CD14-positive monocyte (primary cell): ENCODE data around the gene ALOX5. TPM values are rescaled to one million over a fixed set of nuclear protein-coding genes. Genes with fewer than 3 reads are reported as not detected.
"Not testable (repeated sequence)": the region's sequence is repeated elsewhere in the genome, so short reads cannot be mapped to it uniquely, and the experiment has no call there.

Experiments used
- DNase-seq, 3 donors: peaks; one replicate each; pipeline ENCODE4 v3.0.0-alpha.2; 2011 to 2022
- H2AFZ ChIP-seq: 2 replicates; pipeline ENCODE4 v1.6.0; 2012; ENCODE audit warnings: mild to moderate bottlenecking, low read depth, low read length, inconsistent platforms; ENCODE audit not compliant: insufficient read depth, poor library complexity, severe bottlenecking
- H3K27ac ChIP-seq, 2 donors: 1 replicate in 1 of 2; 2 replicates in 1 of 2; pipeline ENCODE4 v1.5.1; 2012 to 2013; ENCODE audit warnings: low read length in 2 of 2, control low read depth in 1 of 2, inconsistent platforms in 1 of 2, low read depth in 1 of 2, mild to moderate bottlenecking in 1 of 2
- H3K27me3 ChIP-seq, 2 donors: one replicate each; pipeline versions ENCODE4 v1.6.0 to v1.6.1; 2011 to 2013; ENCODE audit warnings: low read length in 2 of 2; ENCODE audit not compliant: control insufficient read depth in 2 of 2, insufficient read depth in 2 of 2
- H3K36me3 ChIP-seq, 2 donors: replicated peaks in 1 of 2; 1 replicate in 1 of 2; 2 replicates in 1 of 2; pipeline versions ENCODE4 v1.5.1 to v1.6.1; 2012 to 2013; ENCODE audit warnings: low read length in 2 of 2, control low read depth in 1 of 2, inconsistent platforms in 1 of 2, mild to moderate bottlenecking in 1 of 2; ENCODE audit not compliant: insufficient read depth in 2 of 2, control insufficient read depth in 1 of 2
- H3K4me1 ChIP-seq, 2 donors: 1 replicate in 1 of 2; 2 replicates in 1 of 2; pipeline versions ENCODE4 v1.5.1 to v1.6.1; 2012 to 2013; ENCODE audit warnings: low read length in 2 of 2, control low read depth in 1 of 2, inconsistent platforms in 1 of 2, mild to moderate bottlenecking in 1 of 2, moderate library complexity in 1 of 2; ENCODE audit not compliant: insufficient read depth in 2 of 2, control insufficient read depth in 1 of 2
- H3K4me2 ChIP-seq: replicated peaks from 2 replicates; pipeline ENCODE3; 2012; ENCODE audit warnings: low read length, moderate library complexity, mild to moderate bottlenecking; ENCODE audit not compliant: poor library complexity, severe bottlenecking; ENCODE audit errors: extremely low read depth
- H3K4me3 ChIP-seq, 3 experiments: fragments of 200-600 bp in 1 of 3; sonication (generic) in 1 of 3; replicated peaks in 1 of 3; 1 replicate in 2 of 3; 2 replicates in 1 of 3; pipeline ENCODE4 v1.5.1; 2011 to 2013; ENCODE audit warnings: low read length in 3 of 3, mild to moderate bottlenecking in 3 of 3, control low read depth in 2 of 3, low read depth in 2 of 3, inconsistent platforms in 1 of 3, moderate library complexity in 1 of 3
- H3K79me2 ChIP-seq: 2 replicates; pipeline ENCODE4 v1.6.0; 2012; ENCODE audit warnings: mild to moderate bottlenecking, control low read depth, inconsistent platforms, low read length, moderate library complexity; ENCODE audit not compliant: insufficient read depth
- H3K9ac ChIP-seq: 2 replicates; pipeline ENCODE4 v1.6.0; 2017; ENCODE audit warnings: low read length, mild to moderate bottlenecking; ENCODE audit not compliant: insufficient read depth, poor library complexity, severe bottlenecking
- H3K9me3 ChIP-seq, 2 donors: replicated peaks in 1 of 2; 1 replicate in 1 of 2; 2 replicates in 1 of 2; pipeline versions ENCODE4 v1.5.1 to v1.6.1; 2012 to 2013; ENCODE audit warnings: low read length in 2 of 2, control low read depth in 1 of 2; ENCODE audit not compliant: control insufficient read depth in 1 of 2, insufficient read depth in 1 of 2
- H4K20me1 ChIP-seq: 2 replicates; pipeline ENCODE4 v1.6.0; 2012; ENCODE audit warnings: mild to moderate bottlenecking, low read length, control low read depth, moderate library complexity; ENCODE audit not compliant: insufficient read depth
- H3K27ac Mint-ChIP-seq, 7 donors: one replicate each; pipeline ENCODE4 v1.8.0; 2020; ENCODE audit warnings: mild to moderate bottlenecking in 7 of 7, mixed read lengths in 7 of 7, moderate library complexity in 6 of 7, inconsistent platforms in 2 of 7
- H3K27me3 Mint-ChIP-seq, 3 donors: one replicate each; pipeline ENCODE4 v1.8.0; 2021 to 2022; ENCODE audit warnings: low read depth in 3 of 3, mild to moderate bottlenecking in 3 of 3, mixed read lengths in 3 of 3, moderate library complexity in 3 of 3, inconsistent platforms in 1 of 3
- H3K36me3 Mint-ChIP-seq, 2 donors: one replicate each; pipeline ENCODE4 v1.8.0; 2020; ENCODE audit warnings: mixed read lengths in 2 of 2, inconsistent platforms in 1 of 2, mild to moderate bottlenecking in 1 of 2
- H3K4me1 Mint-ChIP-seq: one replicate; pipeline ENCODE4 v1.8.0; 2020; ENCODE audit warnings: mild to moderate bottlenecking, mixed read lengths
- H3K4me3 Mint-ChIP-seq, 2 donors: one replicate each; pipeline ENCODE4 v1.8.0; 2020; ENCODE audit warnings: mild to moderate bottlenecking in 2 of 2, mixed read lengths in 2 of 2, moderate library complexity in 1 of 2
- H3K9me3 Mint-ChIP-seq, 7 donors: one replicate each; pipeline ENCODE4 v1.8.0; 2020 to 2022; ENCODE audit warnings: mixed read lengths in 7 of 7, mild to moderate bottlenecking in 6 of 7, moderate library complexity in 6 of 7, inconsistent platforms in 2 of 7
- WGBS: methylation state at CpG from one replicate; pipeline ENCODE4 v1.1.5; 2013; ENCODE audit warnings: missing lambda C conversion rate; ENCODE audit not compliant: insufficient coverage; 5-methylcytosine and 5-hydroxymethylcytosine counted together
- intact Hi-C, 2 donors: fragments of 100-400 bp; cut with micrococcal nuclease; formaldehyde crosslinking; loops; one replicate each; pipeline versions ENCODE4 v1.15.0 to v1.15.1; 2023
- polyA plus RNA-seq, 3 donors: library from polyadenylated mRNA; depleted of rRNA in 1 of 3; unstranded in 2 of 3; stranded (reverse) in 1 of 3; fragments of 300-500 nt in 2 of 3; fragments of >200 nt in 1 of 3; fragmentation: Illumina TruSeq in 2 of 3; gene quantifications; 1 replicate in 2 of 3; 2 replicates in 1 of 3; pipeline ENCODE4 v1.2.3, GENCODE V29; 2012 to 2021
- TF ChIP-seq, protein P1 (sequence below): fragments of 200-600 bp; IDR thresholded peaks from one replicate; pipeline ENCODE4 v1.8.0; 2022; ENCODE audit warnings: antibody characterized with exemption, mild to moderate bottlenecking

ALOX5 gene
- polyA plus RNA-seq, 3 donors, result 223 to 918 (median 272) TPM

GRCh38 chr10:45354261-45354660 lies 19.8 kb upstream of the ALOX5 start:
- Histone ChIP-seq H3K79me2 (no peaks in the 10 kb centered on the region), H3K9me3 (no peaks in the 10 kb centered on the region), H4K20me1 (no peaks in the 10 kb centered on the region), H3K4me2 (no peak overlapping the region), H3K27me3 (no peaks in the 10 kb centered on the region), H3K27ac (no peak overlapping the region), H3K4me1 (peaks cover 0 to 18% of the 10 kb centered on the region in 2 donors), H3K36me3 (no peaks in the 10 kb centered on the region), H2AFZ (no peak overlapping the region), H3K9ac (no peak overlapping the region), H3K4me3 (no peak overlapping the region)
- peak; percentile 74 to 88 (median 85) for DNase-seq
- TF ChIP-seq, protein P1, sequence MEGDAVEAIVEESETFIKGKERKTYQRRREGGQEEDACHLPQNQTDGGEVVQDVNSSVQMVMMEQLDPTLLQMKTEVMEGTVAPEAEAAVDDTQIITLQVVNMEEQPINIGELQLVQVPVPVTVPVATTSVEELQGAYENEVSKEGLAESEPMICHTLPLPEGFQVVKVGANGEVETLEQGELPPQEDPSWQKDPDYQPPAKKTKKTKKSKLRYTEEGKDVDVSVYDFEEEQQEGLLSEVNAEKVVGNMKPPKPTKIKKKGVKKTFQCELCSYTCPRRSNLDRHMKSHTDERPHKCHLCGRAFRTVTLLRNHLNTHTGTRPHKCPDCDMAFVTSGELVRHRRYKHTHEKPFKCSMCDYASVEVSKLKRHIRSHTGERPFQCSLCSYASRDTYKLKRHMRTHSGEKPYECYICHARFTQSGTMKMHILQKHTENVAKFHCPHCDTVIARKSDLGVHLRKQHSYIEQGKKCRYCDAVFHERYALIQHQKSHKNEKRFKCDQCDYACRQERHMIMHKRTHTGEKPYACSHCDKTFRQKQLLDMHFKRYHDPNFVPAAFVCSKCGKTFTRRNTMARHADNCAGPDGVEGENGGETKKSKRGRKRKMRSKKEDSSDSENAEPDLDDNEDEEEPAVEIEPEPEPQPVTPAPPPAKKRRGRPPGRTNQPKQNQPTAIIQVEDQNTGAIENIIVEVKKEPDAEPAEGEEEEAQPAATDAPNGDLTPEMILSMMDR, result no peak
- Mint-ChIP-seq H3K4me3 (no peak overlapping the region), H3K4me1 (peaks cover 23% of the 10 kb centered on the region), H3K36me3 (no peaks in the 10 kb centered on the region), H3K9me3 (no peaks in the 10 kb centered on the region), H3K27ac (peak overlapping the region in 5 of 7 donors; percentile 30 to 38 (median 37)), H3K27me3 (peaks cover 0 to 5% (median 4%) of the 10 kb centered on the region in 3 donors)
- WGBS, result 17% methylated on average over 1 of the region's 3 CpGs
- intact Hi-C loops, result no loop called here

DNA sequence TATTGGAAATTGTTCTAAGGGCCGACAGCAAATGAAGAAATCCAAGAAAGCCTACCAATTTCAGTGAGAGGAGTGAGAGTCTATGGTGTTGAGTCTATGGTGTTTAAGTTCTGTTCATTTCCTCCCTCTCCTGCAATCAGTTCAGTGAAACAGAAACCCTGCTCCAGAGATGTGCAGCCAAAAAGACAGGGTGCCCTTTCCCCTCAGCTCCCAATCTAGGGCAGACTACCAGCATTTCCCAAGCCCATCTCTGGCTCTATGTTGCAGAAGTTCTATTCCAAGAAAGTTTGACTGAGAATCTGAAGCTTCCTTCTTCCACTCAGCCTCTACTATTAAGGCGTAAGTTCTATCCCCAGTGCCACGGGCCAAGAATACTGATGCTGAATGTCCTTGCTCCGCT lies 18.5 kb upstream of the ALOX5 start:
- Mint-ChIP-seq H3K4me1 (peaks cover 23% of the 10 kb centered on the region), H3K4me3 (no peak overlapping the region), H3K9me3 (no peaks in the 10 kb centered on the region), H3K27ac (no peak overlapping the region), H3K27me3 (peaks cover 0 to 5% (median 4%) of the 10 kb centered on the region in 3 donors), H3K36me3 (no peaks in the 10 kb centered on the region)
- DNase-seq, result no peak
- Histone ChIP-seq H3K4me3 (no peak overlapping the region), H3K79me2 (no peaks in the 10 kb centered on the region), H3K9ac (no peak overlapping the region), H3K27me3 (no peaks in the 10 kb centered on the region), H3K27ac (no peak overlapping the region), H3K36me3 (no peaks in the 10 kb centered on the region), H3K9me3 (no peaks in the 10 kb centered on the region), H4K20me1 (no peaks in the 10 kb centered on the region), H2AFZ (no peak overlapping the region), H3K4me1 (peaks cover 0 to 18% of the 10 kb centered on the region in 2 donors), H3K4me2 (no peak overlapping the region)
- no CpG with 5 or more reads among the region's 4 CpGs for WGBS
- TF ChIP-seq, protein P1, result no peak
- intact Hi-C loops, result no loop called here

DNA sequence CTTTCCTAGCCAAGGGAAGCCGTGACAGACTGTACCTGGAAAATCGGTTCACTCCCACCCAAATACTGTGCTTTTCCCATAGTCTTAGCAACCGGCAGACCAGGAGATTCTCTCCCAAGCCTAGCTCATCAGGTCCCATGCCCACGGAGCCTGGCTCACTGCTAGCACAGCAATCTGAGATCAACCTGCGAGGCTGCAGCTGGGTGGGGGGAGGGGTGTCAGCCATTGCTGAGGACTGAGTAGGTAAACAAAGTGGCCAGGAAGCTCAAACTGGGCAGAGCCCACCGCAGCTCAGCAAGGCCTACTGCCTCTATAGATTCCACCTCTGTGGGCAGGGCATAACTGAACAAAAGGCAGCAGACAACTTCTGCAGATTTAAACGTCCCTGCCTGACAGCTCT lies 15.1 kb upstream of the ALOX5 start:
- H3K27ac ChIP-seq, H3K9ac ChIP-seq, H3K4me3 ChIP-seq, intact Hi-C loops, H3K4me3 Mint-ChIP-seq, H3K27me3 ChIP-seq, H4K20me1 ChIP-seq, DNase-seq, H3K9me3 ChIP-seq, H2AFZ ChIP-seq, H3K36me3 Mint-ChIP-seq, H3K36me3 ChIP-seq, H3K4me1 ChIP-seq, H3K27me3 Mint-ChIP-seq, H3K4me2 ChIP-seq, H3K27ac Mint-ChIP-seq, H3K9me3 Mint-ChIP-seq, H3K79me2 ChIP-seq: not testable (repeated sequence)
- peaks cover 10% of the 10 kb centered on the region for H3K4me1 Mint-ChIP-seq
- 95% methylated on average over 3 of the region's 7 CpGs for WGBS
